NCI-H748 (cell line): ENCODE measurements around the gene DYNC2LI1.

Experiments used
- DNase-seq: peaks from one replicate; lab custom pipeline; 2025; ENCODE audit not compliant: unreplicated experiment; lab: John Stamatoyannopoulos, UW

DYNC2LI1 gene

DNA sequence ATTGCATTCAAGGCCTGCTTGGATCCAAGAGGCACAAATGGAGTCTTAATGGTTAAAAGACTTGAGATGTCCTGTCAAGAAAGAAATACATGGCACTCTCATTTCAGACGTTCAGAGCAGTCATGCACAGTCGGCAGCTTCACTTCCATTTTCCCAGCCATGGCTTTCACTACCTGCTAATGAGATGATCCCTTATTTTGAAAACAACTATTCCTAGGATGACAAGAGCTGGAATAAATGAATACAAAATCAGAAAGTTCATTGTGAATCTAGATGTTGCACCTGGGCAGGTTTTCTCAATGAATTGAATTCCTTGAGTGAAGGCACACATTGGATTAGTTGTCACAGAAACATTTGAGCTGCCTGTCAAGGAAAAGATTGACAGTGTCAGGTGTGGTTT is 39.1 kb downstream of the DYNC2LI1 start:
- DNase-seq, result no peak

- no peak for DNase-seq
These were observed 40.9 kb downstream of the DYNC2LI1 start for GRCh38 chr2:43814711-43815110.

DNA sequence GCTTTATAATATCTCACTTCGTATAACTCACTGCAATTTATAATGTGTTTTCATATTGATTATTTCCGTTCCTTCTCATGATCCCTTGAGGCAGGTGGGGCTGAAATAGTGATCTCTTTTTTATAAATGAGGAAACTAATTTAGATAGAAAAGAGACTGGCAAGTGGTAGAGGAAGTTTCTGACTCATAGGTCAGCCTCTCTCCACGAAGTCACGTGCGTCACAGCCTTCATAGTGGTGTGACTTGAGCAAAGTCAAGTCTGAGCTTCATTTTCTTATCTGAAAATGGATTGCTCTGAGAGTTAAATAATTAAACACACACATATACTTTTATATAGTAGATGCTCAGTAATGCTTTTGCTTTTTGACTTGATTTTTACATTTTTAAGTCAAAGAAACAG is 44.9 kb downstream of the DYNC2LI1 start:
- DNase-seq, result no peak

DNA sequence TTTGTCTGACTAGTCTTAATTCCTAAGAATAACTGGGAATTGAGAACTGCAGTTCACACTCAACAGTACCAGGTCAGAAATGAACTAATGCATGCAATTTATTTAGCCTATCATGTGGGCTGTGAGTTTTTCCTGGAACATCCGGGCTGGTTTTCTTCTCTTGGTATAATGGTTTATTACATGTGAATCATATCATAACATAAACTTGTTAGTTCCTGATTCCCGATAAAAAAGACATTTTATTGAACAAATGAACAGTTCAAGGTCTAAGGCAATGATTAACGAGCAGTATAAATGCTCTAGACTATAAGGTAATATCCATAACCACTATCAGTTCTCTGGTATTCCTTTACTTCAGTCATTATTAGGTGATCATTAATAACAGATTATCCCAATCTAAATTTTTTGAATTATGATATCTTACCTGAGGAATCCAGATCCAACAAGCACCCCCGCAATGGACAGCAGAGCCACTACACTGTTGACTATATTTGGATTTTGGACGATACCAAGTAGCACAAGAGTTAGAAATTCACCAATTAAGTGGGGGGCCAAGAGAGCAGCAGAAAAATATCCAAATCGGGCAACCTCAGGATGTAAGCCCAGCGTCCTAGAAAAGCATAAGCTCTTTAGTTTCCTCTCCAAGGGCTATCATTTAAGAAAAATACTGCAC is 45.8 kb downstream of the DYNC2LI1 start:
- no peak for DNase-seq

- DNase-seq, result no peak
These were observed 49.0 kb downstream of the DYNC2LI1 start for GRCh38 chr2:43822839-43823238.

GRCh38 chr2:43823751-43824150 is 49.9 kb downstream of the DYNC2LI1 start:
- DNase-seq, result no peak

DNA sequence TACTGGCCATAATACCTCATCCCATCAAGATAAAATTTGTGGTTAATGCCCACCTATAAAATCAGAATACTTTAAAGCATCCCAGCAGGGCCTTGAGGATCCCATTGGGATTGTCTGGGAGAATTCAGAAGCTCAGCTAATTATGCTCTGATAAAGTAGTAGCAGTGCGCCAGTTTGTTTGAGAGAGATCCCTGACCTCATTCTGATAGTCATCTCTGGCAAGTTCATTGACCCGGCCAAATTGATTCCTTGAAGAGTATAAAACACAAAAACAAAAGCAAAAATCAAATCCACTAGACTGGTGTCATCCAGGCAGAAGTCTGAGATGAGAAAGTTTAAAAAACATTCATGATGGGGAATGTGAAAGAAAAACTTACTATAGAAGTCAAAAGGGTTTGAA is 50.7 kb downstream of the DYNC2LI1 start:
- DNase-seq, result no peak

GRCh38 chr2:43824951-43825493 is 51.2 kb downstream of the DYNC2LI1 start:
- no peak for DNase-seq

DNA sequence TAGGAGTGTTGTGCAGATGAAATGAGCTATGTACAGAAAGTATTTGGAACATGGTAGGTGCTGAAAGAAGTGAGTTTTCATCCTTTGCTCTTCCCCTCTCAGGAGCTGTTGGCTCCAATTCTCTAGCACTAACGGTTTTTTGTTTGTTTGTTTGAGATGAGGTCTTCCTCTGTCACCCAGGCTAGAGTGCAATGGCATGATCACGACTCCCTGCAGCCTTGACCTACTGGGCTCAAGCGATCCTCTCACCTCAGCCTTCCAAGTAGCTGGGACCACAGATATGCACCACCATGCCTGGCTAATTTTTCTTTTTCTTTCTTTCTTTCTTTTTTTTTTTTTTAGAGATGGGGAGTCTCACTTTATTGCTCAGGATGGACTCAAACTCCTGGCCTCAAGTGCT is 52.0 kb downstream of the DYNC2LI1 start:
- no peak for DNase-seq

DNA sequence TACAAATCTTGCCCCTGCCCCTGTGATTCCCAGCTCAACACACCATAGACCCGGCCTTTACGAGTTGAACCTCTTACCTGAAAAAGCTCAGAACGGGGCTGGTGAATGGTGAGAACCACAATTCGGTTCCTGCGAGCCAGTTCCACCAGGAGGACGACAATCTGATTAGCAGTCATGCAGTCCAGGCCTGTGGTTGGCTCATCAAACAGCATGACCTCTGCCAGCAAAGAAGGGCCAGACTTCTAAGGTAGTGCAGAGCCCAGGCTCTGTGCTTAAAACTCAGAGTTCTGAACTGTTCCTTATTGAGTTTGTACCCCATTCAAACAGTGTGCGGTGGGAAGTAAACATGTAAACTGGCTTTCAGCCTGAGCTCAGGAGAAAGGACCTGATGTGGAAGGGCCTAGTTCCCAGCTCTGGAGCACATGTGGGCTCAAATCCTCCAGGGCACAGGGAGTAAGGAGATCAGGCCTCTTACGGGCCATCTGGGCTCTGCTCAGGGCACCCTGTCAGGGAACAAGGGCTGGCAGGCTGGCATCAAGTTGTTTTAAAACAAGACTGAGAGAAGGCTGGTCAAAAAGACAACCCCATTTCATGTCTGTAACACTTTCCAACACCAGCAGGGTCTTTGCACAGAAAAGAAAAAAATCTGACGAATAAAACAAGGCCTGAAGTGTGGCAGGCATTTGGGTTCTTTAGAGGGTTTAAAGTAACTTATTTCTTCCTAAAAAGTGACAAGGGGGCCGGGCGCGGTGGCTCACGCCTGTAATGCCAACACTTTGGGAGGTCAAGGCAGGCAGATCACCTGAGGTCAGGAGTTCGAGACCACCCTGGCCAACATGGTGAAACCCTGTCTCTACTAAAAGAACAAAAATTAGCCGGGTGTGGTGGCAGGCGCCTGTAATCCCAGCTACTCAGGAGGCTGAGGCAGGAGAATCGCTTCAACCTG is 52.7 kb downstream of the DYNC2LI1 start:
- DNase-seq, result no peak

GRCh38 chr2:43831543-43832294 is 57.9 kb downstream of the DYNC2LI1 start:
- DNase-seq, result peak; percentile 27

DNA sequence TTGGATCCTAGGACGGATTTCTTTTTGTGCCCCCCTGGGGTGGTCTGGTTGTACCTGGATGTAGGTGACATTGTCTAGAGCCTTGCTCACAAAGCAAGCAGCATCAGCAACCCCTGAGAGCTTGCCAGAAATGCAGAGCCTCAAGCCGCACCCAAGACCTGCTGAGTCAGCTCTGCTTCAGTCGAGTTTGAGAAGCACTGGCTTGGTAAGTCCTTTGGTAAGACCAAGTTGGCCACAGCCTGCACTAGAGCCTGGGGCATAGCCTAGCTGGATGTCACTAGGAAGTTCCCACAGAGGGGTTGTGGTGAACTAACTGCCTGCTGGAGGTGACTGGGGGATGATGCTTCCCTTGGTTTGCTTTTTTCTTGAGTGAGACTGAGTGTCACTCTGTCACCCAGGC is 58.6 kb downstream of the DYNC2LI1 start:
- DNase-seq, result no peak

GRCh38 chr2:43837033-43837432 is 63.2 kb downstream of the DYNC2LI1 start:
- DNase-seq, result no peak

- DNase-seq, result no peak
These were observed 64.2 kb downstream of the DYNC2LI1 start for GRCh38 chr2:43837831-43838559.

GRCh38 chr2:43838560-43839267 is 64.9 kb downstream of the DYNC2LI1 start, which contains the start of the genes ABCG5 and ABCG8:
Gene ABCG5 (minus strand): TSS chr2:43838839. CDS start chr2:43838679, 160 bp downstream.
Gene ABCG8 (plus strand): TSS chr2:43838971. CDS start chr2:43839054, 83 bp downstream.
- DNase-seq, result no peak

DNA sequence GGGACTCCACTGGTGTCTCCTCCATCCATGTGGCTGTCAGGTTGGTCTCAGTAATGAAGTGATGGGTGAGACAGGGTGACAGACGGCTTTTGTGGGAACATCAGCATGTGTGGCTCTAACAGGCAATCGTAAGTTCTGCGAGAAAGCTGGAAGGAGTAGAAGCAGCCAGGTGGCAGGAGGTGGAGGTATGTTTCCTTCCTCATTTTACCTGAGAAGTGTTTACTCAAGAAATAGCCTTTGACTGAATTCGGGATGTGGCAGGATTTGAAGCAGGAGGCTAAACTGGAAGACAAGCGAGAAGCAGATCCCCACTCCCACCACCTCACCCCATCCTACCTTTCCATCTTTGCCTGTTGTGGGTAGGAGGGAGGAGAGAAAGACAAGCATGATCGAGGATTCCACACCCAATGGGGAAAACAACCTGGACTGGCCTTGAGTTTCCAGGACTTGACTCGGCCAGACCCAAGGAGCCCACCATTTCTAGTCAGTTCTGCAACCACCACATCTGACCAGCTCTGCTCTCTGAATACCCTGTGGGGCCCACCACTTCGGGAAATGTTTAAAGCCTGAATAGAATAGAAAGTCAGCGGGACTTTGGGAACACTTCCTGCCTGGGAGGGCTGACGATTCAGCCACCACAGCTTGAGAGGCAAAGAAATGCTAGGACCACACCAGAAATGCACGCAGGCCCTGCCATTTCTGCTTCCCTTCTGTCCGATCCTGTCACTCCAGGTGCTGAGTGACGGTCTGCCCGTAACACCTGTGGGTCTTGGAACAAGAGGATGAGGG is 66.1 kb downstream of the DYNC2LI1 start:
- no peak for DNase-seq

DNA sequence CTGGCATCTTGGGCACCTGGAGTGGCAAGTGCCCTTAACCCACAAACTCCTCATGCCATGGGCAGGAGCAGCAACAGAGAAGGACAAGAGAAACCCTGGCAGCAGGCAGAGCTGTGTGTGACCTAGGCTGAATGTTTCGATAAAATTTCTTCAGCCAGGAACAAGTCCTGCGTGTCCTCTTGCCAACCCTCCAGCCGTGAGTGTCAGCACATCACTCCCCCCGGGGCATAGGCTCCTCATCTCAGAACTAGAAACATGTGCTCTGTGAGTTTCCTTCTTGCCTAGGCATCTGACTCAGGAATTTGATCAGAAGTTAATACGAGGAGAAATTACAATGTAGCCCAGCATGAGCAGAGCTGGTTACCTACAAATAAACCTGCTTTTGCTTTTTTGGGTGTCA is 67.1 kb downstream of the DYNC2LI1 start:
- DNase-seq, result no peak

DNA sequence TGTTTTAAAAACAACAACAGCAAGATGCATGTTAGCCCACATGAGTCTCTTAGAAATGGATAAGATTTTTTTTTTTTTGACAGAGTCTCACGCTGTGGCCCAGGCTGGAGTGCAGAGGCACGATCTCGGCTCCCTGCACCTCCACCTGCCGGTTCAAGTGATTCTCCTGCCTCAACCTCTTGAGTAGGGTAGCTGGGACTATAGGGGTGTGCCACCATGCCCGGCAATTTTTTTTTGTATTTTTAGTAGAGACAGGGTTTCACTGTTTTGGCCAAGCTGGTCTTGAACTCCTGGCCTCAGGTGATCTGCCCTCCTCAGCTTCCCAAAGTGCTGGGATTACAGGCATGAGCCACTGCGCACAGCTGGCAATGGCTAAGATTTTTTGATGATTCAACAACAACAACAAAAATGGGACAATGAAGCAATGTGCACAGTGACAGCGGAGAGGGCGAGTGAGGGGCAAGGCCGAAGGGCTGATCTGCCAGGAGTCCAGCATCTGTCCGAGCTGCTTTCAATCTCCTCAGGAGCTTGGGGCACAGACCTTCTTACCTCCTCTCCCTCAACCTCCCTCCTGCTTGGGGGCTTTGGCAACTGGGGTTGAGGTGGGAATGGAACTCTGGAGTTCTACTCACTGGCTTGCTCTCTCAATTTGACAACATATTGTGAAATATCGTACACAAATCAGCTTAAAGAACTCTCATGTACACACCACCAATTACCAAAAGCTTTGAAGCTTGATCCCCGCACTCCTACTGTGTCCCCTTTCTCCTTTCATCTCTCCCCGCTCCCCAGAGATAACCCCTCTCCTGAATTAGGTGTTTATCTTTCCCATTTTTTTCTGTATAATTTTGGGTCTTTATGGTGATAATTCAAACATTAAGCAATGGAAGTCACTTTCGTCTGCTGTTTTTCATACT is 68.4 kb downstream of the DYNC2LI1 start:
- DNase-seq, result no peak
